ENCODE measurements around the gene CCDC30. TPM values are rescaled to one million over a fixed set of nuclear protein-coding genes. Genes with fewer than 3 reads are reported as not detected.

Gene CCDC30
- total and polyA plus RNA-seq, 9 of the 15 experiments (the other 6 are each of a cell fraction or from before 2014, with no cell fraction given), result 0.05 to 0.91 (median 0.24) TPM

DNA sequence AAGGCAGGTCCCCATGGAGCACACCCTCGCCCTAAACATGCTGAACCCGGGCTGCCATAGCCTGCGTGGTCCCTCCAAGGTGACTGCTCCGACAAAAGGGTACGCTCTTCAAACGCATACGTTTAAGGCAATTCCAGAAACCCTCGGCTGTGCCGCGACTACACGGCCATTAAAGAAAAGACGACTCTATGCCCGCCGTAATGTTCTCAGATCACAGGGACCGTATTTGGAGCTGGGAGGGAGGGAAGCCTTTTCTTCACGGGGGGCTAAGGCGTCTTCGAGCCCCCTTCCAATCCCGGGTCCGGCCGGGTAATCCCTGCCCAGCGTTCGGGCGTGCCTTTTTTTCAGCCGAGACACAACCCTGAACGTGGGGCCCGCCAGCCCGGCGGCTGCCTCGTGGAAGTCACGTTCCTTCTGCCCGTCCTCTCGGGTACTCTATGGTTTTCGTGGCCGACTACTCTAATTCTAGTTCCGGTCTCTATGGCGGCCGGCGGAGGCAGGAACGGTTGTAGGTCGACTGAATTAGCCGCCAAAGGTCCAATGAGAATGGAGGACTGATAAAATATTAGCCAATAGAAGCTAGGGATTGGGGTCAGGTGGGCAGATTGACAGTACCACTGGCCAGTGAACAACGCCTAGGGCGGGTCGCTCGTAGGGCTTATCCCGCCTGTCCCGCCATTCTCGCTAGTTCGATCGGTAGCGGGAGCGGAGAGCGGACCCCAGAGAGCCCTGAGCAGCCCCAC lies 218.8 kb downstream of the CCDC30 start, which contains the start of gene YBX1 (continued):
- TF ChIP-seq, protein P1, sequence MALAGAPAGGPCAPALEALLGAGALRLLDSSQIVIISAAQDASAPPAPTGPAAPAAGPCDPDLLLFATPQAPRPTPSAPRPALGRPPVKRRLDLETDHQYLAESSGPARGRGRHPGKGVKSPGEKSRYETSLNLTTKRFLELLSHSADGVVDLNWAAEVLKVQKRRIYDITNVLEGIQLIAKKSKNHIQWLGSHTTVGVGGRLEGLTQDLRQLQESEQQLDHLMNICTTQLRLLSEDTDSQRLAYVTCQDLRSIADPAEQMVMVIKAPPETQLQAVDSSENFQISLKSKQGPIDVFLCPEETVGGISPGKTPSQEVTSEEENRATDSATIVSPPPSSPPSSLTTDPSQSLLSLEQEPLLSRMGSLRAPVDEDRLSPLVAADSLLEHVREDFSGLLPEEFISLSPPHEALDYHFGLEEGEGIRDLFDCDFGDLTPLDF (CRISPR knock-in tag; IDR thresholded peaks at IDR 0.05), result peak; percentile 78
- TF ChIP-seq ZNF609 (CRISPR knock-in tag; IDR thresholded peaks at IDR 0.05; ENCODE audit: borderline replicate concordance), result no peak
- no peak for TF ChIP-seq NR4A1 (CRISPR knock-in tag; IDR thresholded peaks at IDR 0.05)
- TF ChIP-seq NR4A1 (tag; IDR thresholded peaks at IDR 0.05), result no peak
- peak; percentile 60; the same call in 1 of the 2 replicates for TF ChIP-seq HIVEP1 (CRISPR knock-in tag; IDR thresholded peaks at IDR 0.05)
- TF ChIP-seq NELFE (IDR thresholded peaks at IDR 0.05; ENCODE audit: insufficient read depth, insufficient read length), result no peak
- TF ChIP-seq MTA3 (IDR thresholded peaks at IDR 0.05; ENCODE audit: borderline replicate concordance), result peak; percentile 79; the same call in 1 of the 2 replicates
- peak; percentile 5 for TF ChIP-seq FIP1L1 (IDR thresholded peaks at IDR 0.05; ENCODE audit: low read depth, low read length, poor library complexity, severe bottlenecking)
- TF ChIP-seq EP400 (IDR thresholded peaks at IDR 0.05), result peak; percentile 99
- TF ChIP-seq, protein P2, sequence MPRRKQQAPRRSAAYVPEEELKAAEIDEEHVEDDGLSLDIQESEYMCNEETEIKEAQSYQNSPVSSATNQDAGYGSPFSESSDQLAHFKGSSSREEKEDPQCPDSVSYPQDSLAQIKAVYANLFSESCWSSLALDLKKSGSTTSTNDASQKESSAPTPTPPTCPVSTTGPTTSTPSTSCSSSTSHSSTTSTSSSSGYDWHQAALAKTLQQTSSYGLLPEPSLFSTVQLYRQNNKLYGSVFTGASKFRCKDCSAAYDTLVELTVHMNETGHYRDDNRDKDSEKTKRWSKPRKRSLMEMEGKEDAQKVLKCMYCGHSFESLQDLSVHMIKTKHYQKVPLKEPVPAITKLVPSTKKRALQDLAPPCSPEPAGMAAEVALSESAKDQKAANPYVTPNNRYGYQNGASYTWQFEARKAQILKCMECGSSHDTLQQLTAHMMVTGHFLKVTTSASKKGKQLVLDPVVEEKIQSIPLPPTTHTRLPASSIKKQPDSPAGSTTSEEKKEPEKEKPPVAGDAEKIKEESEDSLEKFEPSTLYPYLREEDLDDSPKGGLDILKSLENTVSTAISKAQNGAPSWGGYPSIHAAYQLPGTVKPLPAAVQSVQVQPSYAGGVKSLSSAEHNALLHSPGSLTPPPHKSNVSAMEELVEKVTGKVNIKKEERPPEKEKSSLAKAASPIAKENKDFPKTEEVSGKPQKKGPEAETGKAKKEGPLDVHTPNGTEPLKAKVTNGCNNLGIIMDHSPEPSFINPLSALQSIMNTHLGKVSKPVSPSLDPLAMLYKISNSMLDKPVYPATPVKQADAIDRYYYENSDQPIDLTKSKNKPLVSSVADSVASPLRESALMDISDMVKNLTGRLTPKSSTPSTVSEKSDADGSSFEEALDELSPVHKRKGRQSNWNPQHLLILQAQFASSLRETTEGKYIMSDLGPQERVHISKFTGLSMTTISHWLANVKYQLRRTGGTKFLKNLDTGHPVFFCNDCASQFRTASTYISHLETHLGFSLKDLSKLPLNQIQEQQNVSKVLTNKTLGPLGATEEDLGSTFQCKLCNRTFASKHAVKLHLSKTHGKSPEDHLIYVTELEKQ (CRISPR knock-in tag; IDR thresholded peaks at IDR 0.05), result 0 out of 2 replicates have a peak, but pooled peaks have one; percentile 11
- no peak for TF ChIP-seq ZNF239 (CRISPR knock-in tag; IDR thresholded peaks at IDR 0.05)
- no peak for TF ChIP-seq ZNF551 (CRISPR knock-in tag; IDR thresholded peaks at IDR 0.05)
- no peak for TF ChIP-seq CHAMP1 (IDR thresholded peaks at IDR 0.05)
